KMS-11 (cell line): ENCODE results near the gene ABHD6.
"Not testable (repeated sequence)": the region's sequence is repeated elsewhere in the genome, so short reads cannot be mapped to it uniquely, and the experiment has no call there.

Experiments
- H2AFZ ChIP-seq: fragments of 200-600 bp; sonication (generic); 2 replicates; pipeline ENCODE4 v1.6.1; 2016; ENCODE audit warnings: antibody characterized with exemption, mixed run types, low read depth
- H3K27ac ChIP-seq: fragments of 200-600 bp; sonication (generic); 2 replicates; pipeline ENCODE4 v1.6.1; 2016; ENCODE audit warnings: mild to moderate bottlenecking, mixed run types
- H3K27me3 ChIP-seq: fragments of 200-600 bp; sonication (generic); 2 replicates; pipeline ENCODE4 v1.6.1; 2017; ENCODE audit warnings: mild to moderate bottlenecking, low read depth, mixed run types, moderate library complexity; ENCODE audit not compliant: insufficient read depth
- H3K36me3 ChIP-seq: fragments of 200-600 bp; sonication (generic); 2 replicates; pipeline ENCODE4 v1.6.1; 2017; ENCODE audit warnings: mild to moderate bottlenecking, mixed run types; ENCODE audit not compliant: insufficient read depth
- H3K4me1 ChIP-seq: fragments of 200-600 bp; sonication (generic); 2 replicates; pipeline ENCODE4 v1.6.1; 2016; ENCODE audit warnings: mild to moderate bottlenecking, low read depth, mixed run types; ENCODE audit not compliant: poor library complexity, severe bottlenecking
- H3K4me2 ChIP-seq: fragments of 200-600 bp; sonication (generic); 2 replicates; pipeline ENCODE4 v1.7.0; 2016; ENCODE audit warnings: mild to moderate bottlenecking, mixed run types
- H3K4me3 ChIP-seq: fragments of 200-600 bp; sonication (generic); IDR thresholded peaks from 2 replicates; pipeline ENCODE4 v1.6.1; 2017; ENCODE audit warnings: low read depth, low read length, mixed read lengths; ENCODE audit not compliant: insufficient read depth
- H3K79me2 ChIP-seq: fragments of 200-600 bp; sonication (generic); 2 replicates; pipeline ENCODE4 v1.6.1; 2016; ENCODE audit warnings: low read depth, mixed run types; ENCODE audit not compliant: insufficient read depth
- H3K9ac ChIP-seq: fragments of 200-600 bp; sonication (generic); 2 replicates; pipeline ENCODE4 v1.6.1; 2016; ENCODE audit warnings: mild to moderate bottlenecking, mixed run types
- H4K20me1 ChIP-seq: fragments of 200-600 bp; sonication (generic); 2 replicates; pipeline ENCODE4 v1.6.1; 2016; ENCODE audit warnings: mild to moderate bottlenecking, mixed run types; ENCODE audit not compliant: insufficient read depth
- CTCF ChIP-seq: fragments of 200-600 bp; sonication (generic); conservative IDR thresholded peaks from 2 replicates; pipeline ENCODE4 v1.6.1; 2017; ENCODE audit warnings: low read depth, mild to moderate bottlenecking, antibody characterized with exemption, low read length, moderate library complexity, mixed read lengths

Gene ABHD6

GRCh38 chr3:58336135-58336882 is 98.7 kb downstream of the ABHD6 start:
- no peak overlapping the region for H3K4me3 ChIP-seq
- H3K27me3 ChIP-seq, result no peaks in the 10 kb centered on the region
- TF ChIP-seq CTCF, result no peak
- no peaks in the 10 kb centered on the region for H4K20me1 ChIP-seq
- H3K27ac ChIP-seq, result no peak overlapping the region
- H3K9ac ChIP-seq, result no peak overlapping the region
- no peaks in the 10 kb centered on the region for H3K79me2 ChIP-seq
- no peak overlapping the region for H3K4me2 ChIP-seq
- no peaks in the 10 kb centered on the region for H3K36me3 ChIP-seq
- peaks cover 24% of the 10 kb centered on the region for H3K4me1 ChIP-seq
- no peak overlapping the region for H2AFZ ChIP-seq

GRCh38 chr3:58337190-58337589 is 99.6 kb downstream of the ABHD6 start:
- H3K4me3 ChIP-seq, result no peak overlapping the region
- H2AFZ ChIP-seq, result no peak overlapping the region
- H3K79me2 ChIP-seq, result no peaks in the 10 kb centered on the region
- TF ChIP-seq CTCF, result no peak
- H4K20me1 ChIP-seq, result no peaks in the 10 kb centered on the region
- no peaks in the 10 kb centered on the region for H3K36me3 ChIP-seq
- H3K4me1 ChIP-seq, result peaks cover 24% of the 10 kb centered on the region
- H3K27me3 ChIP-seq, result no peaks in the 10 kb centered on the region
- H3K27ac ChIP-seq, result no peak overlapping the region
- no peak overlapping the region for H3K9ac ChIP-seq
- H3K4me2 ChIP-seq, result no peak overlapping the region

- H3K79me2 ChIP-seq, H3K4me2 ChIP-seq, H3K4me3 ChIP-seq, H4K20me1 ChIP-seq, H3K9ac ChIP-seq, H2AFZ ChIP-seq, H3K36me3 ChIP-seq, H3K27me3 ChIP-seq, H3K27ac ChIP-seq: not testable (repeated sequence)
- peaks cover 21% of the 10 kb centered on the region for H3K4me1 ChIP-seq
These were observed 101.6 kb downstream of the ABHD6 start for GRCh38 chr3:58339146-58339545.

GRCh38 chr3:58340594-58341244 is 103.1 kb downstream of the ABHD6 start:
- no peak overlapping the region for H3K27ac ChIP-seq
- no peaks in the 10 kb centered on the region for H3K27me3 ChIP-seq
- H3K9ac ChIP-seq, result no peak overlapping the region
- TF ChIP-seq CTCF, result no peak
- H3K4me1 ChIP-seq, result peaks cover 8% of the 10 kb centered on the region
- H4K20me1 ChIP-seq, result no peaks in the 10 kb centered on the region
- no peaks in the 10 kb centered on the region for H3K36me3 ChIP-seq
- no peak overlapping the region for H3K4me2 ChIP-seq
- H2AFZ ChIP-seq, result no peak overlapping the region
- H3K79me2 ChIP-seq, result no peaks in the 10 kb centered on the region
- H3K4me3 ChIP-seq, result no peak overlapping the region

- no peak overlapping the region for H3K4me2 ChIP-seq
- H4K20me1 ChIP-seq, result no peaks in the 10 kb centered on the region
These were observed 103.8 kb downstream of the ABHD6 start for GRCh38 chr3:58341376-58341775.

More at GRCh38 chr3:58341376-58341775, 103.8 kb downstream of the ABHD6 start:
- no peak for TF ChIP-seq CTCF
- Histone ChIP-seq H3K4me3 (no peak overlapping the region), H3K79me2 (no peaks in the 10 kb centered on the region), H3K4me1 (peaks cover 3% of the 10 kb centered on the region), H3K27me3 (no peaks in the 10 kb centered on the region), H2AFZ (no peak overlapping the region), H3K9ac (no peak overlapping the region), H3K27ac (no peak overlapping the region), H3K36me3 (no peaks in the 10 kb centered on the region)
